Tibial nerve (tissue), 4 donors: ENCODE measurements around the gene SLC22A3.

Experiments
- CTCF ChIP-seq, 5 experiments: fragments of 200-600 bp in 3 of 5; fragments of 450-650 bp in 2 of 5; sonication (generic) in 3 of 5; IDR thresholded peaks; one replicate each; pipeline ENCODE4 v1.5.1; 2016 to 2019; ENCODE audit warnings: antibody characterized with exemption in 5 of 5, mild to moderate bottlenecking in 3 of 5, moderate library complexity in 2 of 5
- EP300 ChIP-seq, 2 donors: sonication (generic); formaldehyde crosslinking; IDR thresholded peaks; one replicate each; pipeline ENCODE4 v1.6.1; 2017; ENCODE audit warnings: antibody characterized with exemption in 2 of 2, mild to moderate bottlenecking in 1 of 2
- POLR2A ChIP-seq, 2 donors: fragments of 450-650 bp; IDR thresholded peaks; one replicate each; pipeline ENCODE4 v1.6.1; 2017; ENCODE audit warnings: antibody characterized with exemption in 2 of 2, mild to moderate bottlenecking in 2 of 2, moderate library complexity in 2 of 2

GRCh38 chr6:160349020-160349441 lies 853 bp downstream of the SLC22A3 start:
- TF ChIP-seq CTCF (IDR thresholded peaks at IDR 0.05) (no peak), POLR2A (IDR thresholded peaks at IDR 0.05) (no peak), EP300 (IDR thresholded peaks at IDR 0.05) (no peak)
